ENCODE data around the gene SEMA3F. TPM values are rescaled to one million over a fixed set of nuclear protein-coding genes. Genes with fewer than 3 reads are reported as not detected.

Gene SEMA3F
- total RNA-seq, 1 experiment from 2014 or later = 69.6 TPM

GRCh38 chr3:50183755-50184154 is 28.6 kb downstream of the SEMA3F start:
- peaks cover 12% of the 10 kb centered on the region for H3K4me1 ChIP-seq (ENCODE audit: control insufficient read depth, insufficient read depth, low read length)
- ChIA-PET POLR2A (no interaction called here), CTCF (no interaction called here)
- 0 out of 2 replicates have a peak overlapping the region, but pooled peaks have one; percentile 39 for H3K27ac ChIP-seq (ENCODE audit: low read length)
- no peak for TF ChIP-seq SIN3A (IDR thresholded peaks at IDR 0.05; ENCODE audit: borderline replicate concordance, insufficient read depth, low read depth, low read length)
- TF ChIP-seq POLR2AphosphoS5 (IDR thresholded peaks at IDR 0.05; ENCODE audit: low read depth, low read length) = no peak
- TF ChIP-seq, protein P1, sequence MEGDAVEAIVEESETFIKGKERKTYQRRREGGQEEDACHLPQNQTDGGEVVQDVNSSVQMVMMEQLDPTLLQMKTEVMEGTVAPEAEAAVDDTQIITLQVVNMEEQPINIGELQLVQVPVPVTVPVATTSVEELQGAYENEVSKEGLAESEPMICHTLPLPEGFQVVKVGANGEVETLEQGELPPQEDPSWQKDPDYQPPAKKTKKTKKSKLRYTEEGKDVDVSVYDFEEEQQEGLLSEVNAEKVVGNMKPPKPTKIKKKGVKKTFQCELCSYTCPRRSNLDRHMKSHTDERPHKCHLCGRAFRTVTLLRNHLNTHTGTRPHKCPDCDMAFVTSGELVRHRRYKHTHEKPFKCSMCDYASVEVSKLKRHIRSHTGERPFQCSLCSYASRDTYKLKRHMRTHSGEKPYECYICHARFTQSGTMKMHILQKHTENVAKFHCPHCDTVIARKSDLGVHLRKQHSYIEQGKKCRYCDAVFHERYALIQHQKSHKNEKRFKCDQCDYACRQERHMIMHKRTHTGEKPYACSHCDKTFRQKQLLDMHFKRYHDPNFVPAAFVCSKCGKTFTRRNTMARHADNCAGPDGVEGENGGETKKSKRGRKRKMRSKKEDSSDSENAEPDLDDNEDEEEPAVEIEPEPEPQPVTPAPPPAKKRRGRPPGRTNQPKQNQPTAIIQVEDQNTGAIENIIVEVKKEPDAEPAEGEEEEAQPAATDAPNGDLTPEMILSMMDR (IDR thresholded peaks at IDR 0.05) = no peak
- no peak for TF ChIP-seq REST (IDR thresholded peaks at IDR 0.05; ENCODE audit: insufficient read depth in 1 of 2, low read depth in 2 of 2, low read length in 1 of 2)
- TF ChIP-seq TCF7L2 (IDR thresholded peaks at IDR 0.05; ENCODE audit: low read depth, low read length) = no peak
- ATAC-seq (no peak), DNase-seq (ENCODE audit: low read depth, low spot score) (no peak)
- intact Hi-C loops (cut with micrococcal nuclease; ENCODE audit: unreplicated experiment) (no loop called here), in situ Hi-C loops (cut with HindIII; ENCODE audit: low pct_unique_long_range_greater_than_20kb, low sequenced_read_pairs) (no loop called here)
- H3K36me3 ChIP-seq (ENCODE audit: control insufficient read depth, insufficient read depth, low read length) = no peaks in the 10 kb centered on the region; the same call in 1 of the 2 replicates
- H3K9me3 ChIP-seq (ENCODE audit: control insufficient read depth, insufficient read depth, low read depth, low read length) = no peaks in the 10 kb centered on the region
- BruUV-seq (replicated peaks) = no TSS peak
- H3K27me3 ChIP-seq (ENCODE audit: control insufficient read depth, insufficient read depth, low read length) = no peaks in the 10 kb centered on the region
- no peak overlapping the region for H3K4me3 ChIP-seq (ENCODE audit: low read depth in 2 of 2, low read length in 2 of 2)

DNA sequence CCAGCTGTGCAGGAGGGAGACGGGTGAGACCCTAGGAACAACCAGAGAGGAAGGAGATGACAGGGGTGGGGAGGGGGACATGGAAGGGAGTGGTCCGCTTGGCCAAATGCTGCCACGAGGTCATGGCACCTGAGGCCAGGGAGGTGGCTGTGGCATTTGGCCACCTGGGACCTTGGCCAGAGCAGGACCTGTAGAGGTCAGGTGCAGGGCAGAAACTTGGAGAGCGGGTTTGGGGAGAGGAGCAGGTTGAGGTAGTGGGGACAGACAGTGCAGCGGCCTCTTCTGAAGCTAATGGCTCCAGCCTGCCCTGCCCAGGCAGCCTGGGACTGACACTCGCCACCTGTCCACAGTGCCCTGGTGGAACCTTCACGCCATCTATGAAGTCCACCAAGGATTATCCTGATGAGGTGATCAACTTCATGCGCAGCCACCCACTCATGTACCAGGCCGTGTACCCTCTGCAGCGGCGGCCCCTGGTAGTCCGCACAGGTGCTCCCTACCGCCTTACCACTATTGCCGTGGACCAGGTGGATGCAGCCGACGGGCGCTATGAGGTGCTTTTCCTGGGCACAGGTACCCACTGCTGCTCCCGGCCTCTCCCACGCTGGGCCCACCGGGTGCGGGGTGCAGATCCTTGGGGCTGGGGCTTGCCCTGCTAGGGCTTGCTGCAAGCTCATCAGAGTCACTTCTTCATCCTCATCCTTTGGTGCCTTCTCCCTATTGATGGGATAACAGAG is 29.3 kb downstream of the SEMA3F start:
- H3K4me3 ChIP-seq (ENCODE audit: low read depth in 2 of 2, low read length in 2 of 2) = no peak overlapping the region
- no peaks in the 10 kb centered on the region; the same call in 1 of the 2 replicates for H3K36me3 ChIP-seq (ENCODE audit: control insufficient read depth, insufficient read depth, low read length)
- H3K9me3 ChIP-seq (ENCODE audit: control insufficient read depth, insufficient read depth, low read depth, low read length) = no peaks in the 10 kb centered on the region
- DNase-seq (ENCODE audit: low read depth, low spot score) (no peak), ATAC-seq (no peak)
- POLR2A ChIA-PET = no interaction called here
- peaks cover 15% of the 10 kb centered on the region for H3K4me1 ChIP-seq (ENCODE audit: control insufficient read depth, insufficient read depth, low read length)
- BruUV-seq (replicated peaks) = no TSS peak
- in situ Hi-C loops (cut with HindIII; ENCODE audit: low pct_unique_long_range_greater_than_20kb, low sequenced_read_pairs) (no loop called here), intact Hi-C loops (cut with micrococcal nuclease; ENCODE audit: unreplicated experiment) (no loop called here)
- H3K27me3 ChIP-seq (ENCODE audit: control insufficient read depth, insufficient read depth, low read length) = no peaks in the 10 kb centered on the region
- CTCF ChIA-PET = interaction anchor here (0.6 kb wide), 1 partner anchor 59 kb away, joined by 12 read pairs; no protein-coding TSS in a partner anchor
- no peak for TF ChIP-seq TCF7L2 (IDR thresholded peaks at IDR 0.05; ENCODE audit: low read depth, low read length)
- TF ChIP-seq, protein P1 (IDR thresholded peaks at IDR 0.05) = no peak
- TF ChIP-seq POLR2AphosphoS5 (IDR thresholded peaks at IDR 0.05; ENCODE audit: low read depth, low read length) = no peak
- TF ChIP-seq SIN3A (IDR thresholded peaks at IDR 0.05; ENCODE audit: borderline replicate concordance, insufficient read depth, low read depth, low read length) = no peak
- no peak for TF ChIP-seq REST (IDR thresholded peaks at IDR 0.05; ENCODE audit: insufficient read depth in 1 of 2, low read depth in 2 of 2, low read length in 1 of 2)
- no peak overlapping the region for H3K27ac ChIP-seq (ENCODE audit: low read length)
